Mesenchymal stem cell (in vitro differentiated cells and primary cell): ENCODE data around the gene MBP.

Experiments
- DNase-seq: peaks from one replicate; pipeline ENCODE4 v3.0.0-alpha.2; 2013
- H2AFZ ChIP-seq: one replicate; pipeline ENCODE4 v1.6.1; 2013; ENCODE audit warnings: low read depth, mild to moderate bottlenecking, control low read depth, inconsistent platforms, low read length, moderate library complexity
- H2AK5ac ChIP-seq: 2 replicates; pipeline ENCODE4 v1.6.1; 2013; ENCODE audit warnings: low read length, moderate library complexity, mild to moderate bottlenecking, inconsistent platforms; ENCODE audit not compliant: severe bottlenecking
- H2BK120ac ChIP-seq: one replicate; pipeline ENCODE4 v1.6.1; 2013; ENCODE audit warnings: low read depth, mild to moderate bottlenecking, inconsistent platforms, low read length, moderate library complexity
- H2BK12ac ChIP-seq, 2 experiments: one replicate each; pipeline ENCODE4 v1.6.1; 2013; ENCODE audit warnings: inconsistent platforms in 2 of 2, low read length in 2 of 2, mild to moderate bottlenecking in 2 of 2, moderate library complexity in 2 of 2, control low read depth in 1 of 2
- H2BK15ac ChIP-seq: one replicate; pipeline ENCODE4 v1.6.1; 2013; ENCODE audit warnings: mild to moderate bottlenecking, low read depth, inconsistent platforms; ENCODE audit not compliant: poor library complexity, severe bottlenecking
- H2BK5ac ChIP-seq: 2 replicates; pipeline ENCODE4 v1.6.1; 2013; ENCODE audit warnings: low read depth, mild to moderate bottlenecking, low read length, control low read depth, inconsistent platforms; ENCODE audit not compliant: poor library complexity, severe bottlenecking
- H3K14ac ChIP-seq, 2 experiments: one replicate each; pipeline ENCODE4 v1.6.1; 2013; ENCODE audit warnings: inconsistent platforms in 2 of 2, low read length in 2 of 2, control low read depth in 1 of 2, mild to moderate bottlenecking in 1 of 2, moderate library complexity in 1 of 2
- H3K18ac ChIP-seq, 2 experiments: one replicate each; pipeline ENCODE4 v1.6.1; 2013; ENCODE audit warnings: inconsistent platforms in 2 of 2, low read length in 2 of 2, control low read depth in 1 of 2, low read depth in 1 of 2, mild to moderate bottlenecking in 1 of 2
- H3K23ac ChIP-seq, 2 experiments: one replicate each; pipeline ENCODE4 v1.6.1; 2013; ENCODE audit warnings: inconsistent platforms in 2 of 2, low read length in 2 of 2, mild to moderate bottlenecking in 2 of 2, moderate library complexity in 2 of 2, control low read depth in 1 of 2
- H3K27ac ChIP-seq: 2 replicates; pipeline ENCODE4 v1.5.1; 2013; ENCODE audit warnings: mild to moderate bottlenecking, moderate library complexity, low read length, control low read depth, inconsistent platforms; ENCODE audit not compliant: poor library complexity, severe bottlenecking
- H3K27me3 ChIP-seq, 2 experiments: 2 replicates each; pipeline versions ENCODE4 v1.6.1 to v1.7.0; 2013; ENCODE audit warnings: low read length in 2 of 2, mild to moderate bottlenecking in 2 of 2, moderate library complexity in 2 of 2, control low read depth in 1 of 2, inconsistent platforms in 1 of 2; ENCODE audit not compliant: control insufficient read depth in 1 of 2, insufficient read depth in 1 of 2
- H3K36me3 ChIP-seq, 2 experiments: 2 replicates each; pipeline versions ENCODE4 v1.6.1 to v1.7.0; 2013; ENCODE audit warnings: low read length in 2 of 2, control low read depth in 1 of 2, inconsistent platforms in 1 of 2, low read depth in 1 of 2, mild to moderate bottlenecking in 1 of 2; ENCODE audit not compliant: insufficient read depth in 2 of 2, control insufficient read depth in 1 of 2
- H3K4ac ChIP-seq, 2 experiments: one replicate each; pipeline ENCODE4 v1.6.1; 2013; ENCODE audit warnings: inconsistent platforms in 2 of 2, low read length in 2 of 2, mild to moderate bottlenecking in 2 of 2, moderate library complexity in 2 of 2, control low read depth in 1 of 2, low read depth in 1 of 2
- H3K4me1 ChIP-seq: 2 replicates; pipeline ENCODE4 v1.6.1; 2013; ENCODE audit warnings: low read depth, low read length, control low read depth; ENCODE audit not compliant: control insufficient read depth, insufficient read depth
- H3K4me2 ChIP-seq: 2 replicates; pipeline ENCODE4 v1.6.1; 2013; ENCODE audit warnings: low read length, mild to moderate bottlenecking, inconsistent platforms; ENCODE audit not compliant: poor library complexity, severe bottlenecking
- H3K4me3 ChIP-seq, 2 experiments: 2 replicates each; pipeline versions ENCODE4 v1.5.1 to v1.7.0; 2013; ENCODE audit warnings: low read length in 2 of 2, mild to moderate bottlenecking in 2 of 2, control low read depth in 1 of 2, low read depth in 1 of 2; ENCODE audit not compliant: insufficient read depth in 1 of 2
- H3K79me1 ChIP-seq: replicated peaks from 2 replicates; pipeline ENCODE4 v1.6.1; 2013; ENCODE audit warnings: mild to moderate bottlenecking, control low read depth, low read length, inconsistent platforms; ENCODE audit not compliant: poor library complexity, severe bottlenecking
- H3K9ac ChIP-seq: 2 replicates; pipeline ENCODE4 v1.7.0; 2013; ENCODE audit warnings: mild to moderate bottlenecking, low read length, moderate library complexity
- H3K9me3 ChIP-seq: 2 replicates; pipeline ENCODE4 v1.7.0; 2013; ENCODE audit warnings: mild to moderate bottlenecking, low read length; ENCODE audit not compliant: control insufficient read depth
- H4K8ac ChIP-seq: one replicate; pipeline ENCODE4 v1.6.1; 2013; ENCODE audit warnings: inconsistent platforms, mild to moderate bottlenecking, low read length, moderate library complexity
- H4K91ac ChIP-seq: one replicate; pipeline ENCODE4 v1.6.1; 2013; ENCODE audit warnings: mild to moderate bottlenecking, low read length, inconsistent platforms
- WGBS: methylation state at CpG from one replicate; pipeline ENCODE4 v1.1.7; 2013; ENCODE audit warnings: mixed read lengths; 5-methylcytosine and 5-hydroxymethylcytosine counted together

MBP gene

DNA sequence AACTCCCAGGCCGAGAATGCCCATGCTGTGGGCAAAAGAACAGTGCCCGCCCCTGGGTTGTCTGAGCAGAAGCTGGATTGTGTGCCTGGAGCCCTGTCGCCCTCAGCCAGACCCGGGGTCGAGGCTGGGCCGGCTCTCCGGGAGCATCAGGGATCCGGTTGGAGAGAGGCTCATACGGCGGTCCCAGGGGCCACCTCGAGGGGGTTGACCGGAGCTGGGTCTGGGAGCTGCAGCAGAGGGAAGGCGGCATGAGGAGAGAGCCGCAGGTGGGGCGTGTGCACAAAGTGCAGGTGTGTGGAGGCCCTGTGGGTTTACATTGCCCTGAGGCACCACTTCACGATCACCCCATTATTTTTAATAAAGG lies 39.5 kb downstream of the MBP start:
- Histone ChIP-seq H4K8ac (no peak overlapping the region), H3K9ac (no peak overlapping the region), H2BK15ac (no peak overlapping the region), H4K91ac (no peak overlapping the region), H2BK12ac (no peak overlapping the region), H3K23ac (no peak overlapping the region), H2AFZ (no peak overlapping the region), H3K27me3 (no peaks in the 10 kb centered on the region), H3K79me1 (peaks cover 23% of the 10 kb centered on the region), H3K4me1 (peaks cover 39% of the 10 kb centered on the region), H2BK5ac (no peak overlapping the region), H3K4me3 (no peak overlapping the region), H3K9me3 (no peaks in the 10 kb centered on the region), H3K14ac (no peak overlapping the region), H3K36me3 (peaks cover 5 to 28% of the 10 kb centered on the region in 2 experiments), H3K27ac (no peak overlapping the region), H3K18ac (no peak overlapping the region), H3K4ac (no peak overlapping the region), H2AK5ac (no peak overlapping the region), H3K4me2 (no peak overlapping the region), H2BK120ac (no peak overlapping the region)
- no peak for DNase-seq
- 92% methylated on average over 15 of the region's 16 CpGs for WGBS

DNA sequence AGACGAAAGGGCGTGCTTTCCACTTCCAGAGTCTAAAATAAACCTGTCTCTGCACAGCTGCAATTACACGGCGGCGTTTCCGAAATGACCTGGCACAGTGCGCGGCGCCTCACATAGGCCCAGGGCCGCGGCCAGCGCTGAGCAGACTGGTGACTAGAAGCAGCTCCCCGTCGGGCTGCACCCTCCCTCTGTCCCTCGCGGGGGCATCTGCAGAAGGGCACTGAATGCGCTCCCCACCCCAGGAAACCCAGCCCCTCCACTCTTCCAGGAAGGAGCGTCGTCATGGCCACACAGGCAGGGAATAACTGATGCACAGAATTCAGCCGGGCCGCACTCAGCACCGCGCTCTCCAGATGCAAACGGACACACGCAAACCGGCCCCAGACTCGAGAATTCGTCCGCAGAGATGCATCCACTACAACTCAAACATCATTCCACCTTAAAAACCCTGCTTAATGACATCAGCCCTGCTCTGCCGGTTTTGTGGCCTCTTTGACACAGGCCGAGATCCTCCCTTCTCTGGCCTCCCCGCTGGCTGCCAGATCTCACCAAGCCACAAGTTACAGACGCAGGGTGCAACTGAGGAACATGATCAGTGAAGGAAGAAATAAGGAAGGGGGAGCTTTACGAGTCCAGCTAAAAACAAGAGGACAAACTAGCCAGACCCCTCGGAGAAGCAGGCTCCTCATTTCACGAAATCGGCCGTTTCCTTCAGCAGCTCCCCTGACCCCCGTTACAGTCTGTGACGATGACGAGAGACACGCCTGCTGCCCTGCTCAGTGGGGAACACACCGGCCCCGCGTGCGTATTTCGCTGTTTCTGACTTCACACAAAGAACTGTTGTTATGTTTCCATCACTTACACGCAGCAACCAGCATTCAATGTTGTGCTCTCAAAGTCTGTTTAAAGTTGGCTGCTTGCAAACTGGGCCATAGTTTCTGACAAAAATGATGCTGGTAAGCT lies 40.2 kb downstream of the MBP start:
- H2BK5ac ChIP-seq = no peak overlapping the region
- no peak overlapping the region for H3K18ac ChIP-seq
- H3K14ac ChIP-seq = no peak overlapping the region
- no peak overlapping the region for H3K4me2 ChIP-seq
- H2AK5ac ChIP-seq = peak overlapping the region; percentile 12
- no peak overlapping the region for H3K4me3 ChIP-seq
- H2AFZ ChIP-seq = no peak overlapping the region
- H3K4ac ChIP-seq = no peak overlapping the region
- peaks cover 27% of the 10 kb centered on the region for H3K79me1 ChIP-seq
- H3K27ac ChIP-seq = no peak overlapping the region
- no peak overlapping the region for H2BK15ac ChIP-seq
- 92% methylated on average over 48 of the region's 48 CpGs for WGBS
- H3K9me3 ChIP-seq = no peaks in the 10 kb centered on the region
- no peak overlapping the region for H4K91ac ChIP-seq
- H2BK120ac ChIP-seq = no peak overlapping the region
- no peak overlapping the region for H3K9ac ChIP-seq
- no peak overlapping the region for H2BK12ac ChIP-seq
- H3K36me3 ChIP-seq = peaks cover 8 to 28% of the 10 kb centered on the region in 2 experiments
- peaks cover 41% of the 10 kb centered on the region for H3K4me1 ChIP-seq
- H4K8ac ChIP-seq = no peak overlapping the region
- DNase-seq = no peak
- H3K23ac ChIP-seq = no peak overlapping the region
- no peaks in the 10 kb centered on the region for H3K27me3 ChIP-seq

DNA sequence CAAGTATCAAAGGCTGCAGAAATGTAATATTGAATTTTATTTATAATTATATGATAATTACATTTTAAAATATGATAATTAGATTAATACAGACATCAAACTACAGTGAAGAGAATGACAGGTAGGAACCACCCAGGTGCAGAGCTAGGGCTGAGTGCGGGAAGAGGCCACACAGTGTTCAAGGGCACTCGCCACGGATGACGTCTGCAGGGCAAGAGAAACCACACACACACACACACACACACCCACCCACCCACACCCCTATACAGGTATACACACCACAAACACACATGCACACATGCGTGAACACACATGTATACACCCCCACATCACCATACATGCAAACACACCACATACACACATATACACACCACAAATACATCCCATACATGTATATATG lies 41.2 kb downstream of the MBP start:
- Histone ChIP-seq H3K18ac (no peak overlapping the region), H2BK15ac (no peak overlapping the region), H2BK120ac (no peak overlapping the region), H2BK5ac (no peak overlapping the region), H3K9me3 (no peaks in the 10 kb centered on the region), H4K8ac (no peak overlapping the region), H2AK5ac (peak overlapping the region; percentile 50), H3K4me2 (no peak overlapping the region), H2BK12ac (peak overlapping the region in 1 of 2 experiments; percentile 22), H3K9ac (no peak overlapping the region), H4K91ac (no peak overlapping the region), H3K4me1 (peaks cover 38% of the 10 kb centered on the region), H3K4me3 (no peak overlapping the region), H3K27ac (no peak overlapping the region), H3K79me1 (peaks cover 26% of the 10 kb centered on the region), H3K14ac (no peak overlapping the region), H3K4ac (no peak overlapping the region), H3K27me3 (no peaks in the 10 kb centered on the region), H3K23ac (no peak overlapping the region), H3K36me3 (peaks cover 8 to 28% of the 10 kb centered on the region in 2 experiments), H2AFZ (no peak overlapping the region)
- no peak for DNase-seq
- 94% methylated on average over 5 of the region's 5 CpGs for WGBS

DNA sequence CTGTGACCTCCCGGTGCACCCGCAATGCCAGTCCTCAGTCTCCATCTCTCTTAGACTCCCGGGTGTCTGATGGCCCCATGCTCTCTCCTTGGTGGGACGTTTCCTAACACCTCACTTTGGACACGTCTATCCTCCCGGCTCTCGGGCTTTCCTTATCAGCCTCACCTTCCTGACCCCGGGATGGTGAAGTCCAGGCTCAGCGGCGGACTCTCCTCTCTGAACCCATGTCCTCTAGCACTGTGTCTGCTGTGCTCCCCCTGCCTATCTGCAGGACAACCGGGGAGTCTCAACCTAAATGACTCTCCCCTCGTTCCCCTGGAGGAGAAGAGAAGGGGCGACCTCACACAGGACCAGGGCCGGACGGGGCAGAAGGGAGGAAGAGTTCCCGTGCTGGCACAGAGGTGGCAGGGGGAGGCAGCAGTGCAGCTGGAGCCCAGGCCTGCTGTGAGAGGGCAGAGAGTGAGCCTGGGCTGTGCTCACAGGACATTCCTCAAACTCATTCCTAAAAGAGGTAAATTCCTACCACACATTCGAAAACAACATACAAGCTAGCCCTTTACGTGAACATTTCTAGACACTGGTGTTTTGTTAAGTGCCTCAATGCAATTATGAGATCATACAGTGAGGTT lies 41.9 kb downstream of the MBP start:
- Histone ChIP-seq H2BK12ac (peak overlapping the region in 1 of 2 experiments; percentile 67), H2BK5ac (peak overlapping the region; percentile 8), H2BK120ac (no peak overlapping the region), H3K23ac (peak overlapping the region in 1 of 2 experiments; percentile 86), H4K91ac (no peak overlapping the region), H3K4me1 (peaks cover 38% of the 10 kb centered on the region), H3K27me3 (no peaks in the 10 kb centered on the region), H2AK5ac (peak overlapping the region; percentile 47), H3K9ac (no peak overlapping the region), H3K4me2 (no peak overlapping the region), H2AFZ (no peak overlapping the region), H3K18ac (peak overlapping the region in 1 of 2 experiments; percentile 63), H3K27ac (peak overlapping the region; percentile 64), H3K79me1 (peaks cover 26% of the 10 kb centered on the region), H4K8ac (no peak overlapping the region), H3K9me3 (no peaks in the 10 kb centered on the region), H2BK15ac (no peak overlapping the region), H3K4me3 (no peak overlapping the region), H3K14ac (peak overlapping the region in 1 of 2 experiments; percentile 86), H3K36me3 (peaks cover 7 to 24% of the 10 kb centered on the region in 2 experiments), H3K4ac (peak overlapping the region in 1 of 2 experiments; percentile 38)
- no peak for DNase-seq
- WGBS = 89% methylated on average over 12 of the region's 18 CpGs
